Activated CD4-positive, alpha-beta T cell treated with anti-CD3 and anti-CD28 coated beads, Interleukin-2, amount 50 U/mL, for 48 hours (primary cell): Measurements from ENCODE around the gene NPC2.

ENCODE experiments used
- DNase-seq, 2 experiments: peaks; one replicate each; pipeline ENCODE4 v3.0.0-alpha.2; 2020

Gene NPC2

GRCh38 chr14:74518221-74518620, 25.1 kb upstream of the NPC2 start:
- DNase-seq: no peak

- DNase-seq: no peak
Measured at GRCh38 chr14:74517731-74518130, 24.6 kb upstream of the NPC2 start.

GRCh38 chr14:74516451-74517160, 23.5 kb upstream of the NPC2 start:
- DNase-seq: no peak

GRCh38 chr14:74515891-74516412, 22.8 kb upstream of the NPC2 start:
- DNase-seq: no peak

GRCh38 chr14:74514471-74514941, 21.4 kb upstream of the NPC2 start:
- DNase-seq: peak in 1 of 2 experiments; percentile 31

GRCh38 chr14:74511966-74512830, 19.1 kb upstream of the NPC2 start:
- no peak for DNase-seq

- no peak for DNase-seq
Measured at GRCh38 chr14:74510959-74511409, 17.9 kb upstream of the NPC2 start.

GRCh38 chr14:74510223-74510931, 17.3 kb upstream of the NPC2 start:
- no peak for DNase-seq

GRCh38 chr14:74509587-74510222, 16.6 kb upstream of the NPC2 start:
- no peak for DNase-seq

- no peak for DNase-seq
Measured at GRCh38 chr14:74508844-74509428, 15.8 kb upstream of the NPC2 start.

- DNase-seq: no peak
Measured at GRCh38 chr14:74508292-74508731, 15.2 kb upstream of the NPC2 start.

- no peak for DNase-seq
Measured at GRCh38 chr14:74507840-74508239, 14.7 kb upstream of the NPC2 start.

- DNase-seq: no peak
Measured at GRCh38 chr14:74507085-74507484, 14.0 kb upstream of the NPC2 start.

GRCh38 chr14:74506411-74506851, 13.3 kb upstream of the NPC2 start:
- no peak for DNase-seq

- no peak for DNase-seq
Measured at GRCh38 chr14:74505831-74506230, 12.7 kb upstream of the NPC2 start.

GRCh38 chr14:74504874-74505720, 12.0 kb upstream of the NPC2 start:
- DNase-seq: no peak

GRCh38 chr14:74504412-74504811, 11.3 kb upstream of the NPC2 start:
- no peak for DNase-seq

- no peak for DNase-seq
Measured at GRCh38 chr14:74503938-74504335, 10.8 kb upstream of the NPC2 start.

GRCh38 chr14:74503291-74503937, 10.3 kb upstream of the NPC2 start:
- DNase-seq: no peak

GRCh38 chr14:74502236-74503019, 9.3 kb upstream of the NPC2 start:
- DNase-seq: peak in 1 of 2 experiments; percentile 24
